ENCODE results near the gene CCDC196.

DNA sequence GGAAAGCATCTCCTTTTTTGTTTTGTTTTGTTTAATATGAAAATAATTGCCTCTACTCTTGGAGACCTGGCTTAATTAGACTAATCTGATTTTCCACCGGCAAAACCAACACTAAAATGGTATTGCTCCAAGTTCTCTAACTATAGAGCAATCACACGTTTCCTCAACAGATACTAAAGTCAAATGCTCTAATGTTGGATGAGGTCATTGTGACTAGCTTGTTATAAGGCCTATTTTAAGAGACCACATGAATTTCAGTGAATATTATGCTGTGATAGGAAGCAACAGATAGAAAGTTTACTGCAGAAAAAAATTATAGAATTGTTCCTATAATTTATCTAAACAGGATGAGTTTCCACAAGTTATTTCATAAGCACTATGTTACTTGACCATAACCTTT is 3.3 kb upstream of the CCDC196 start:
- TF ChIP-seq BHLHE40 (IDR thresholded peaks at IDR 0.05; ENCODE audit: low read depth, low read length): no peak
- TF ChIP-seq, protein P1, sequence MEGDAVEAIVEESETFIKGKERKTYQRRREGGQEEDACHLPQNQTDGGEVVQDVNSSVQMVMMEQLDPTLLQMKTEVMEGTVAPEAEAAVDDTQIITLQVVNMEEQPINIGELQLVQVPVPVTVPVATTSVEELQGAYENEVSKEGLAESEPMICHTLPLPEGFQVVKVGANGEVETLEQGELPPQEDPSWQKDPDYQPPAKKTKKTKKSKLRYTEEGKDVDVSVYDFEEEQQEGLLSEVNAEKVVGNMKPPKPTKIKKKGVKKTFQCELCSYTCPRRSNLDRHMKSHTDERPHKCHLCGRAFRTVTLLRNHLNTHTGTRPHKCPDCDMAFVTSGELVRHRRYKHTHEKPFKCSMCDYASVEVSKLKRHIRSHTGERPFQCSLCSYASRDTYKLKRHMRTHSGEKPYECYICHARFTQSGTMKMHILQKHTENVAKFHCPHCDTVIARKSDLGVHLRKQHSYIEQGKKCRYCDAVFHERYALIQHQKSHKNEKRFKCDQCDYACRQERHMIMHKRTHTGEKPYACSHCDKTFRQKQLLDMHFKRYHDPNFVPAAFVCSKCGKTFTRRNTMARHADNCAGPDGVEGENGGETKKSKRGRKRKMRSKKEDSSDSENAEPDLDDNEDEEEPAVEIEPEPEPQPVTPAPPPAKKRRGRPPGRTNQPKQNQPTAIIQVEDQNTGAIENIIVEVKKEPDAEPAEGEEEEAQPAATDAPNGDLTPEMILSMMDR (conservative IDR thresholded peaks at IDR 0.05; ENCODE audit: low read depth, low read length): no peak
- no peak for TF ChIP-seq ELK1 (IDR thresholded peaks at IDR 0.05; ENCODE audit: borderline replicate concordance, low read depth, low read length)
- TF ChIP-seq CHD1 (IDR thresholded peaks at IDR 0.05; ENCODE audit: low read depth, low read length): no peak
- TF ChIP-seq CEBPB (IDR thresholded peaks at IDR 0.05; ENCODE audit: low read depth, low read length): no peak
- no peak for TF ChIP-seq RAD21 (IDR thresholded peaks at IDR 0.05; ENCODE audit: low read length)
